Right cardiac atrium (tissue), 5 donors: ENCODE data around the gene CEP20. TPM values are rescaled to one million over a fixed set of nuclear protein-coding genes. Genes with fewer than 3 reads are reported as not detected.

Source experiments
- ATAC-seq, 2 donors: fragments of 200-7000 bp; cut with Tn5 transposase; one replicate each; pipeline versions ENCODE4 v1.8.0 to v1.9.1; 2020; ENCODE audit warnings: moderate library complexity in 2 of 2, mild to moderate bottlenecking in 1 of 2
- DNase-seq, 3 donors: peaks; one replicate each; pipeline ENCODE4 v3.0.0-alpha.2; 2020
- H3K27ac ChIP-seq: one replicate; pipeline ENCODE4 v1.5.1; 2013; ENCODE audit warnings: mild to moderate bottlenecking, low read length, control low read depth, moderate library complexity
- H3K27me3 ChIP-seq: one replicate; pipeline ENCODE4 v1.6.1; 2013; ENCODE audit not compliant: control insufficient read depth, insufficient read depth
- H3K4me1 ChIP-seq: one replicate; pipeline ENCODE4 v1.6.1; 2013; ENCODE audit warnings: low read length; ENCODE audit not compliant: control insufficient read depth, insufficient read depth
- H3K4me3 ChIP-seq: one replicate; pipeline ENCODE4 v1.5.1; 2013; ENCODE audit warnings: low read length, control low read depth
- H3K9me3 ChIP-seq: one replicate; pipeline ENCODE4 v1.6.1; 2013; ENCODE audit warnings: low read length; ENCODE audit not compliant: control insufficient read depth
- WGBS: extraction: QIAGEN DNeasy Blood & Tissue Kit; methylation state at CpG from one replicate; pipeline ENCODE4 v1.1.7; 2013; 5-methylcytosine and 5-hydroxymethylcytosine counted together
- intact Hi-C, 4 donors: fragments of 100-400 bp; cut with DNase I; formaldehyde crosslinking; loops; one replicate each; pipeline versions ENCODE4 v1.11.0 to v1.14.0; 2022 to 2023
- polyA plus RNA-seq: library from polyadenylated mRNA; stranded (reverse); fragments of 200-250 nt; gene quantifications from one replicate; pipeline ENCODE4 v1.2.3, GENCODE V29; 2013
- total RNA-seq, 4 donors: library from RNA; stranded (reverse); fragmentation: NEBNext Ultra II Directional; extraction: Animal tissue kit (Norgen Biotek cat#: 25700); gene quantifications; one replicate each; pipeline ENCODE4 v1.2.1, GENCODE V29; 2021
- donor health status: healthy with polysubstance abuse.
- donor health status: DM: no; HTN: yes; CAD: no.
- donor health status: DM: no; HTN: no; CAD: no.
- donor health status: DM: no; HTN: yes; CAD: no; lungs with severe emphysema.
- donor health status: DM: yes; HTN: yes; CAD: no.

The CEP20 gene
- total and polyA plus RNA-seq, 5 donors: 21.5 to 37.8 (median 24.8) TPM

- peak; percentile 71 to 86 (median 78) for DNase-seq
- peaks cover 4% of the 10 kb centered on the region for H3K4me1 ChIP-seq
- WGBS: 31% methylated on average over 9 of the region's 9 CpGs
- intact Hi-C loops: loop anchor here in 2 of 4 donors (10.0 kb wide), 1 partner anchor 55 kb away; no protein-coding TSS in a partner anchor
- peak; percentile 73 to 77 for ATAC-seq
- H3K27me3 ChIP-seq: no peaks in the 10 kb centered on the region
- no peaks in the 10 kb centered on the region for H3K9me3 ChIP-seq
- H3K27ac ChIP-seq: no peak overlapping the region
- H3K4me3 ChIP-seq: no peak overlapping the region
Measured at GRCh38 chr16:15829460-15829859, 58.9 kb downstream of the CEP20 start.

GRCh38 chr16:15827709-15828343, 60.6 kb downstream of the CEP20 start:
- no peaks in the 10 kb centered on the region for H3K27me3 ChIP-seq
- intact Hi-C loops: loop anchor here in 2 of 4 donors (10.0 kb wide), 1 partner anchor 53 kb away; no protein-coding TSS in a partner anchor
- H3K27ac ChIP-seq: no peak overlapping the region
- no peak for DNase-seq
- no peak overlapping the region for H3K4me3 ChIP-seq
- H3K4me1 ChIP-seq: no peaks in the 10 kb centered on the region
- no peaks in the 10 kb centered on the region for H3K9me3 ChIP-seq
- ATAC-seq: no peak
- WGBS: 93% methylated on average over 11 of the region's 11 CpGs

- Histone ChIP-seq H3K4me3 (no peak overlapping the region), H3K4me1 (no peaks in the 10 kb centered on the region), H3K9me3 (no peaks in the 10 kb centered on the region), H3K27me3 (no peaks in the 10 kb centered on the region), H3K27ac (no peak overlapping the region)
- ATAC-seq (no peak), DNase-seq (no peak)
- intact Hi-C loops: loop anchor here in 2 of 4 donors (10.0 kb wide), 1 partner anchor 52 kb away; no protein-coding TSS in a partner anchor
- 95% methylated on average over 7 of the region's 7 CpGs for WGBS
Measured at GRCh38 chr16:15827299-15827698, 61.1 kb downstream of the CEP20 start.

GRCh38 chr16:15825750-15826305, 62.6 kb downstream of the CEP20 start:
- DNase-seq: no peak
- intact Hi-C loops: loop anchor here in 2 of 4 donors (10.0 kb wide), 1 partner anchor 51 kb away; no protein-coding TSS in a partner anchor
- ATAC-seq: no peak
- Histone ChIP-seq H3K27me3 (no peaks in the 10 kb centered on the region), H3K4me3 (no peak overlapping the region), H3K9me3 (no peaks in the 10 kb centered on the region), H3K4me1 (no peaks in the 10 kb centered on the region), H3K27ac (no peak overlapping the region)
- 72% methylated on average over 9 of the region's 9 CpGs for WGBS

DNA sequence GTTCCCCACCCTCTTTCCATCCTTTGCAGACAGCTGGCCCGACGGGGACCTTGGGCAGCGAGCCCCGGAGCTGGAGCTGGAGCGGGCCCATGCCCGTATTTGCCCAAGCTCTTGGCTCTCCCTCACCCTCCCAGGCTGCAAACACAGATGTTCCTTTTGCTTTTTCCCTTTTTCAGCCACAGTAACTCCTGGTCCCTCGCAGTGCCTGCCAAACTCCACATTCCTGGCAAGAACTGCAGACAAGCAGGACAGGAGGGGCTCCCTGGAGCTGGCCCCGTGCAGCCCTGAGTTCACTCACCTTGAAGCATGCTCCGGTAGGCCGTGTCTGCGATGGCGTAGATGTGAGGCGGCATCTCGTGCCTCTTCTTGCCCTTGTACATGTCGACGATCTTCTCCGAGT, 65.4 kb downstream of the CEP20 start:
- ATAC-seq (peak; percentile 24 to 50), DNase-seq (peak in 1 of 3 donors; percentile 47)
- H3K27me3 ChIP-seq: no peaks in the 10 kb centered on the region
- no peaks in the 10 kb centered on the region for H3K4me1 ChIP-seq
- H3K4me3 ChIP-seq: no peak overlapping the region
- no peak overlapping the region for H3K27ac ChIP-seq
- no peaks in the 10 kb centered on the region for H3K9me3 ChIP-seq
- intact Hi-C loops: loop anchor here in 3 of 4 donors (5.0 to 10.0 kb wide), 2 partner anchors 48 to 56 kb away; no protein-coding TSS in a partner anchor
- 73% methylated on average over 17 of the region's 17 CpGs for WGBS

DNA sequence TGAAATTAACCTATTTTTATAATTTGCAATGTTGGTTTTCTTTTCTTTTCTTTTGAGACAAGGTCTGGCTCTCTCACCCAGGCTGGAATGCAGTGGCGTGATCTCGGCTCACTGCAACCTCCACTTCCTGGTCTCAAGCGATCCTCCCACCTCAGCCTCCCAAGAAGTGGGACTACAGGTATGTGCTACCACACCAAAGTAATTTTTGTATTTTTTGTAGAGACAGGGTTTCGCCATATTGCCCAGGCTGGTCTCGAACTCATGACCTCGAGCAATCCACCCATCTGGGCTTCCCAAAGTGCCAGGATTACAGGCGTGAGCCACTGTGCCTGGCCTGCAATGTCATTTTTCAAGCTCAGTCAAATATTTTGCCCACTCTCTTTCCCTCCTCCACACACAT, 67.6 kb downstream of the CEP20 start:
- intact Hi-C loops: loop anchor here in 3 of 4 donors (5.0 to 10.0 kb wide), 2 partner anchors 46 to 54 kb away; no protein-coding TSS in a partner anchor
- no peak overlapping the region for H3K27ac ChIP-seq
- H3K4me1 ChIP-seq: no peaks in the 10 kb centered on the region
- ATAC-seq (no peak), DNase-seq (no peak)
- H3K27me3 ChIP-seq: no peaks in the 10 kb centered on the region
- H3K9me3 ChIP-seq: no peaks in the 10 kb centered on the region
- no peak overlapping the region for H3K4me3 ChIP-seq
- 92% methylated on average over 7 of the region's 7 CpGs for WGBS

DNA sequence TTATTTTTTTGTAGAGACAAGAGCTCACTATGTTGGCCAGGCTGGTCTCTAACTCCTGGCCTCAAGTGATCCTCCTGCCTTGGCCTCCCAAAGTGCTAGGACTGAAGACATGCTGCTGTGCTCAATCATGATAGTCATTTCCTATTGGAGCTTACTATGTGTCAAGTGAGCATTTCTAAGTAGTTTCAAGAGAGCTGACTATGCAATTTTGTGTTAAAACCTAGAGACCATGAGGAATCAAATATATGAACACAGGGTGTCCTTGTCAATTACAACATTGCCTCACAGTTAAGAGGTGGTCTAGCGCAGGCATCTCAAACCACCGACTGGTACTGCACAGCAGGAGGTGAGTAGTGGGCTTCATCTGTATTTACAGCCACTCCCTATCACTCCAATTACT, 69.4 kb downstream of the CEP20 start:
- no peak for ATAC-seq
- WGBS: 93% methylated on average over 2 of the region's 2 CpGs
- Histone ChIP-seq H3K27ac (no peak overlapping the region), H3K9me3 (no peaks in the 10 kb centered on the region), H3K4me3 (no peak overlapping the region), H3K4me1 (no peaks in the 10 kb centered on the region), H3K27me3 (no peaks in the 10 kb centered on the region)
- intact Hi-C loops: loop anchor here in 1 of 4 donors (5.0 kb wide), 1 partner anchor 52 kb away; no protein-coding TSS in a partner anchor
- no peak for DNase-seq

DNA sequence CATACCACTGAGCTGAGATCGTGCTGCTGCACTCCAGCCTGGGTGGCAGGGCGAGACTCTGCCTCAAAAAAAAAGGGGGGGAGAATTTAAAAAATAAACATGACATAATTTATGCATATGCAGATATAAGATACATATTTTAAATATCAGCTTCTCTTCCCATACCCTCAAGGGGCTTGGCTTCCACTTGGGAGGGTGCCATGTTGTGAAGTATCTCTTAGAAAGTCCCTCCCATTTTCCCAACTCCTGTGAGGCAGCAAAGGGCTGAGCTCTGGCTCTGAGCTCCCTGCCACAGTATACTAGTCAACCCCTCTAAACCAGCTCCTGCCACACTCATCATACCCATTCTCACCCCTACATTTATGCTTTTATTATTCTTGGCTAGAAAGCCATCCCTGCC, 71.0 kb downstream of the CEP20 start:
- intact Hi-C loops: loop anchor here in 1 of 4 donors (5.0 kb wide), 1 partner anchor 50 kb away; no protein-coding TSS in a partner anchor
- DNase-seq (no peak), ATAC-seq (no peak)
- H3K4me1 ChIP-seq: no peaks in the 10 kb centered on the region
- no peaks in the 10 kb centered on the region for H3K27me3 ChIP-seq
- no peak overlapping the region for H3K4me3 ChIP-seq
- no peak overlapping the region for H3K27ac ChIP-seq
- WGBS: 76% methylated on average over 2 of the region's 2 CpGs
- no peaks in the 10 kb centered on the region for H3K9me3 ChIP-seq

- H3K4me1 ChIP-seq: peaks cover 4% of the 10 kb centered on the region
Measured at GRCh38 chr16:15816228-15816627, 72.2 kb downstream of the CEP20 start.

More at GRCh38 chr16:15816228-15816627, 72.2 kb downstream of the CEP20 start:
- intact Hi-C loops: loop anchor here in 1 of 4 donors (5.0 kb wide), 1 partner anchor 49 kb away; no protein-coding TSS in a partner anchor
- Histone ChIP-seq H3K4me3 (no peak overlapping the region), H3K9me3 (no peaks in the 10 kb centered on the region), H3K27ac (no peak overlapping the region), H3K27me3 (no peaks in the 10 kb centered on the region)
- DNase-seq (no peak), ATAC-seq (no peak)
